Activated CD8-positive, alpha-beta T cell treated with anti-CD3 and anti-CD28 coated beads for 36 hours (primary cell): Measurements from ENCODE around the gene RIC1. TPM values are rescaled to one million over a fixed set of nuclear protein-coding genes. Genes with fewer than 3 reads are reported as not detected.

Source experiments
- ATAC-seq: fragments of 200-7000 bp; cut with Tn5 transposase; one replicate; pipeline ENCODE4 v1.10.0; 2021; ENCODE audit warnings: mild to moderate bottlenecking, moderate library complexity
- CTCF ChIA-PET: fragments of 350-600 bp; sonication (Branson Sonifier 250); formaldehyde crosslinking; loops from one replicate; lab custom pipeline; 2021; ENCODE audit warnings: antibody characterized with exemption; lab: Charles Lee
- POLR2A ChIA-PET: fragments of 350-600 bp; sonication (Branson Sonifier 250); formaldehyde crosslinking; loops from one replicate; lab custom pipeline; 2021; ENCODE audit warnings: antibody characterized with exemption; lab: Charles Lee
- DNase-seq: peaks from one replicate; pipeline ENCODE4 v3.0.0-alpha.2; 2020
- H3K27ac Mint-ChIP-seq: one replicate; pipeline ENCODE4 v1.8.0; 2021; ENCODE audit warnings: mild to moderate bottlenecking, mixed read lengths
- H3K27me3 Mint-ChIP-seq: one replicate; pipeline ENCODE4 v1.8.0; 2021; ENCODE audit warnings: mixed read lengths
- H3K36me3 Mint-ChIP-seq: one replicate; pipeline ENCODE4 v1.8.0; 2021; ENCODE audit warnings: low read depth, mixed read lengths
- H3K4me1 Mint-ChIP-seq: one replicate; pipeline ENCODE4 v1.8.0; 2021; ENCODE audit warnings: low read depth, mixed read lengths
- H3K4me3 Mint-ChIP-seq: one replicate; pipeline ENCODE4 v1.8.0; 2021; ENCODE audit warnings: mild to moderate bottlenecking, moderate library complexity, mixed read lengths
- H3K9me3 Mint-ChIP-seq: one replicate; pipeline ENCODE4 v1.8.0; 2021; ENCODE audit warnings: mixed read lengths
- intact Hi-C: fragments of 100-400 bp; cut with micrococcal nuclease; formaldehyde crosslinking; loops from one replicate; pipeline ENCODE4 v1.10.0; 2022
- total RNA-seq, 2 experiments: library from RNA; stranded (reverse); gene quantifications; one replicate each; pipeline ENCODE4 v1.2.3, GENCODE V29; 2021
- TF ChIP-seq, protein P1 (sequence below): fragments of 200-600 bp; IDR thresholded peaks from one replicate; pipeline ENCODE4 v1.8.0; 2022; ENCODE audit warnings: antibody characterized with exemption, mild to moderate bottlenecking

The RIC1 gene
- total RNA-seq, 2 experiments from 2014 or later = 14.4 to 14.6 TPM

GRCh38 chr9:5630081-5630507, 1.2 kb downstream of the RIC1 start:
- no peak for DNase-seq
- H3K4me1 Mint-ChIP-seq = peaks cover 53% of the 10 kb centered on the region
- no peaks in the 10 kb centered on the region for H3K27me3 Mint-ChIP-seq
- peak overlapping the region; percentile 93 for H3K27ac Mint-ChIP-seq
- peaks cover 22% of the 10 kb centered on the region for H3K36me3 Mint-ChIP-seq
- H3K9me3 Mint-ChIP-seq = peaks cover 2% of the 10 kb centered on the region
- ChIA-PET CTCF (no interaction called here), POLR2A (no interaction called here)
- no peak for ATAC-seq
- peak overlapping the region; percentile 100 for H3K4me3 Mint-ChIP-seq
- intact Hi-C loops = no loop called here
- TF ChIP-seq, protein P1, sequence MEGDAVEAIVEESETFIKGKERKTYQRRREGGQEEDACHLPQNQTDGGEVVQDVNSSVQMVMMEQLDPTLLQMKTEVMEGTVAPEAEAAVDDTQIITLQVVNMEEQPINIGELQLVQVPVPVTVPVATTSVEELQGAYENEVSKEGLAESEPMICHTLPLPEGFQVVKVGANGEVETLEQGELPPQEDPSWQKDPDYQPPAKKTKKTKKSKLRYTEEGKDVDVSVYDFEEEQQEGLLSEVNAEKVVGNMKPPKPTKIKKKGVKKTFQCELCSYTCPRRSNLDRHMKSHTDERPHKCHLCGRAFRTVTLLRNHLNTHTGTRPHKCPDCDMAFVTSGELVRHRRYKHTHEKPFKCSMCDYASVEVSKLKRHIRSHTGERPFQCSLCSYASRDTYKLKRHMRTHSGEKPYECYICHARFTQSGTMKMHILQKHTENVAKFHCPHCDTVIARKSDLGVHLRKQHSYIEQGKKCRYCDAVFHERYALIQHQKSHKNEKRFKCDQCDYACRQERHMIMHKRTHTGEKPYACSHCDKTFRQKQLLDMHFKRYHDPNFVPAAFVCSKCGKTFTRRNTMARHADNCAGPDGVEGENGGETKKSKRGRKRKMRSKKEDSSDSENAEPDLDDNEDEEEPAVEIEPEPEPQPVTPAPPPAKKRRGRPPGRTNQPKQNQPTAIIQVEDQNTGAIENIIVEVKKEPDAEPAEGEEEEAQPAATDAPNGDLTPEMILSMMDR = no peak

GRCh38 chr9:5631026-5631425, 2.1 kb downstream of the RIC1 start:
- ChIA-PET CTCF (no interaction called here), POLR2A (no interaction called here)
- H3K27me3 Mint-ChIP-seq = no peaks in the 10 kb centered on the region
- no peak overlapping the region for H3K4me3 Mint-ChIP-seq
- H3K27ac Mint-ChIP-seq = no peak overlapping the region
- ATAC-seq (no peak), DNase-seq (no peak)
- TF ChIP-seq, protein P1 = no peak
- H3K9me3 Mint-ChIP-seq = peaks cover 11% of the 10 kb centered on the region
- H3K4me1 Mint-ChIP-seq = peaks cover 54% of the 10 kb centered on the region
- H3K36me3 Mint-ChIP-seq = peaks cover 29% of the 10 kb centered on the region
- intact Hi-C loops = no loop called here

DNA sequence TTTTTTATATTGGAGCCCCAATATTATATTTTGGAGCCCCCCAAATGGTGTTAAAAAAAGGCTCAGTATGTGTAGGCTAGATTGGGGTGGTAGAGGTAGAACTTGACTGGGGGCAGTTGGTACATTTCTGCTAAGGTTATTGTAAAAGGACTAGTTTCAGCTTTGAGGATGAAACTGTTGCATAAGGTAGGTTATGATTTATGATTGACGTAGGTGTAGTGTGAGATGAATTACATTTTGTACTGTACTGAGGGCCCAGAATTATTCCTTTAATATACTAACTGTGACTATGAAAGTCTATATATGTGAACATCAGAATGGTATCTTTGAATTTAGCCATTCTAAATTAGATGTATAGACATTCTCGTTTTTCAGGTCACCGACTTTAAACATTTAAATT, 3.6 kb downstream of the RIC1 start:
- ATAC-seq (no peak), DNase-seq (no peak)
- TF ChIP-seq, protein P1 = no peak
- Mint-ChIP-seq H3K9me3 (peaks cover 13% of the 10 kb centered on the region), H3K4me3 (no peak overlapping the region), H3K27ac (no peak overlapping the region), H3K27me3 (no peaks in the 10 kb centered on the region), H3K4me1 (peaks cover 46% of the 10 kb centered on the region), H3K36me3 (peaks cover 29% of the 10 kb centered on the region)
- intact Hi-C loops = no loop called here
- ChIA-PET CTCF (interaction anchor here (1.1 to 1.6 kb wide), 2 partner anchors 21 to 32 kb away, joined by 3 to 6 read pairs; no protein-coding TSS in a partner anchor), POLR2A (interaction anchor here (1.0 to 1.2 kb wide), 2 partner anchors 33 to 171 kb away, joined by 3 read pairs; no protein-coding TSS in a partner anchor)

GRCh38 chr9:5633243-5633642, 4.3 kb downstream of the RIC1 start:
- ATAC-seq = no peak

DNA sequence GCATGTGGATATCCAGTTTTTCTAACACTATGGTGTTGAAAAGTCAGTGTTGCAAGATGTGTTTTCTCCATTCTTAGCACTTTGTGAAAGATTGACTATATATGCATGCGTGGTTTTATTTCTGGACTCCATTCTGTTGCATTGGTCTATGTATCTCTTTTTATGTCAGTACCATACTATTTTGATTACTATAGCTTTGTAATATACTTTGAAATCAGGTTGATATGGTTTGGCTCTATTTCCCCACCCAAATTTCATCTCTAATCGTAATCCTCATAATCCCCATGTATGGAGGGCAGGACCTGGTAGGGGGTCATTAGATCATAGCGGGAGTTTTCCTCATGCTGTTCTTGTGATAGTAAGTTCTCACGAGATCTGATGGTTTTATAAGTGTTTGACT, 6.5 kb downstream of the RIC1 start:
- Mint-ChIP-seq H3K27me3 (no peaks in the 10 kb centered on the region), H3K4me3 (no peak overlapping the region), H3K27ac (no peak overlapping the region), H3K36me3 (peaks cover 47% of the 10 kb centered on the region), H3K9me3 (peaks cover 37% of the 10 kb centered on the region), H3K4me1 (peaks cover 44% of the 10 kb centered on the region)
- TF ChIP-seq, protein P1 = no peak
- ChIA-PET POLR2A (no interaction called here), CTCF (no interaction called here)
- DNase-seq (no peak), ATAC-seq (no peak)
- intact Hi-C loops = no loop called here

More at GRCh38 chr9:5633243-5633642, 4.3 kb downstream of the RIC1 start:
- Mint-ChIP-seq H3K4me1 (peaks cover 47% of the 10 kb centered on the region), H3K27ac (peak overlapping the region; percentile 39), H3K36me3 (peaks cover 35% of the 10 kb centered on the region), H3K27me3 (no peaks in the 10 kb centered on the region), H3K9me3 (peaks cover 19% of the 10 kb centered on the region), H3K4me3 (no peak overlapping the region)
- DNase-seq = no peak
- ChIA-PET POLR2A (interaction anchor here (0.7 to 1.2 kb wide), 3 partner anchors 34 to 200 kb away, joined by 3 read pairs; partner anchors contain the start of gene ERMP1), CTCF (interaction anchor here (1.6 kb wide), 1 partner anchor 33 kb away, joined by 6 read pairs; no protein-coding TSS in a partner anchor)
- intact Hi-C loops = no loop called here
- TF ChIP-seq, protein P1 = no peak
